Measurements from ENCODE around the gene ZNRF3.

Gene ZNRF3

GRCh38 chr22:28915969-28916368 is 32.6 kb downstream of the ZNRF3 start:
- H3K36me3 Mint-ChIP-seq (ENCODE audit: insufficient read depth), result no peaks in the 10 kb centered on the region
- no peak overlapping the region for H3K27ac Mint-ChIP-seq (ENCODE audit: low read depth)
- DNase-seq (ENCODE audit: low spot score in 2 of 2) (no peak), ATAC-seq (replicated peaks; ENCODE audit: extremely low read depth, poor library complexity, severe bottlenecking) (no peak)
- no peak overlapping the region for H3K4me3 Mint-ChIP-seq
- H3K4me1 Mint-ChIP-seq, result no peaks in the 10 kb centered on the region
- peaks cover 7% of the 10 kb centered on the region for H3K27me3 Mint-ChIP-seq
- H3K9me3 Mint-ChIP-seq, result no peaks in the 10 kb centered on the region

DNA sequence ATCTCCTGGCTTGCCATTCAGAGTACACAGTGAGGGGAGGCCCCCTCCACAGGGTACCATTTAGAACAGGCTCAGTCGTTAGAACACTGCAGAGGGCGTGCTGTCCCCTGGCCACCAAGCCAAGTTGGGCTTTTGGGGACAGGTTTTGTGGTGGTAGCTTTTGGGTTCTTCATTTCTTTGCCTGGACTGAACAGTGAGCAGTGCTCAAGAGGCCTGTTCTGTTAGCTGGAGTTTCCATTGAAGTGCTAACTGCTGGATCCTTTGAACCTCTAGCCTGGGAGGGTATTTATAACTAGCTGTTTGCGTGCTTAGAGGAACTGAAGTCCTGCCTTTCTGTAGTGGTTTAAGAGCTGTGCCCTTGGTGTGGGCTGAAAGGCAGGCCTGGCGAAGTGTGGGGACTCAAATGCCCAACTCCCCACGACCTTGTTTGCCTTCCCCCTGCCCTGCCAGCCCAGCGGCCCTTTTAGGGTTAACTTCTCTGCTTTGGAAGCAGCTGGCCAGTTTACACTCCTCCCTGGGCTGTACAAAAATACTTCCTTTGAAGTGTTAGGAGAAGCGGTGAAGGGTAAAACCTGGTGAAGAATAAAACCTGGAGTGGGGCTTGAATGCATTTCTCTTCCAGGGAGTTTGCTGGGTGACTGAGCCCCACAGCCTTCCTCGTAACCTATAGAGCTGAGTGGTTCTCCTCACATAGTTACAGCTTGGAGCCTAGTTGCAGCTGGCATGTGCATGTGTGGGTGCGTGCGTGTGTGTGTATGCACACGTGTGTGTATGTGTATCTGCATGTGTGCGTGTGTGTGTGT is 34.6 kb downstream of the ZNRF3 start:
- H3K27me3 Mint-ChIP-seq, result peaks cover 16% of the 10 kb centered on the region
- H3K4me3 Mint-ChIP-seq, result no peak overlapping the region
- H3K36me3 Mint-ChIP-seq (ENCODE audit: insufficient read depth), result no peaks in the 10 kb centered on the region

DNA sequence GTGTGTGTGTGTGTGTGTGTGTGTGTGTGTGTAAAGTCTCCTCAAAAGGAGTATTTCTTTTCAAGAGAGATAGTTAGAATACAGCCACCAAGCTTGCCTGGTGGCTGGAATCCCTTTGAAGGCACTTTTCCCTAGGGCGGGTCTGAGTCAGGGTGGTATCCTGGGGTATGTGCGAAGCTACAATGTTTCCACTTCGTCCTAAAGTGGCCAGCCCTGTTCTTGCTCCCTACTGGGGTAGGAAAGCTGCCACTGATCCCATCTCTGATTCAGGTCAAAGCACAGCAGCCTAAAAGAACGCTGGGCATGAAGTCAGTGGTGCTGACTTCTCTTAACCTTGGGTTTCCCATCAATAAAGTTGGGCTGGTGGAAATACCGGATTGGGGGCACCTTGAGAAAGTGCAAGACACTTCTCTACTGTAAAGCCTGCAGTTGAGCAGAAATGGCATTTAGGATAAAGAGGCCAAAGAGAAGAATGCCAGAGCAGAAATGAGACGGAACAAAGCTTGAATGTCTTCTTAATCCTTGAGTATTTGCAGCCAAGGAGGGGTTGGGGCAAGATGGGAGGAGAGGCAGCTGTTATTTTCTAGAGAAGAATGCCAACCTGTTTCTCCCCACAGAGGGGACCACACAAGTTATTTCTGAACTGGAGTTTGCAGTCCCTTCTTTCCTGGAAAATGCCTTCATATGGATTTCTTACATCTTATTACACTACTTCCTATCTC is 35.3 kb downstream of the ZNRF3 start:
- DNase-seq (ENCODE audit: low spot score in 2 of 2), result no peak
- H3K4me1 Mint-ChIP-seq, result no peaks in the 10 kb centered on the region
- no peak overlapping the region for H3K4me3 Mint-ChIP-seq
- H3K27ac Mint-ChIP-seq (ENCODE audit: low read depth), result no peak overlapping the region
- peaks cover 24% of the 10 kb centered on the region for H3K27me3 Mint-ChIP-seq
- no peaks in the 10 kb centered on the region for H3K9me3 Mint-ChIP-seq
- H3K36me3 Mint-ChIP-seq (ENCODE audit: insufficient read depth), result no peaks in the 10 kb centered on the region
- no peak for ATAC-seq (replicated peaks; ENCODE audit: extremely low read depth, poor library complexity, severe bottlenecking)

More for the DNA sequence above, 34.6 kb downstream of the ZNRF3 start:
- DNase-seq (ENCODE audit: low spot score in 2 of 2) (no peak), ATAC-seq (replicated peaks; ENCODE audit: extremely low read depth, poor library complexity, severe bottlenecking) (no peak)
- Mint-ChIP-seq H3K9me3 (no peaks in the 10 kb centered on the region), H3K4me1 (no peaks in the 10 kb centered on the region), H3K27ac (ENCODE audit: low read depth) (no peak overlapping the region)

DNA sequence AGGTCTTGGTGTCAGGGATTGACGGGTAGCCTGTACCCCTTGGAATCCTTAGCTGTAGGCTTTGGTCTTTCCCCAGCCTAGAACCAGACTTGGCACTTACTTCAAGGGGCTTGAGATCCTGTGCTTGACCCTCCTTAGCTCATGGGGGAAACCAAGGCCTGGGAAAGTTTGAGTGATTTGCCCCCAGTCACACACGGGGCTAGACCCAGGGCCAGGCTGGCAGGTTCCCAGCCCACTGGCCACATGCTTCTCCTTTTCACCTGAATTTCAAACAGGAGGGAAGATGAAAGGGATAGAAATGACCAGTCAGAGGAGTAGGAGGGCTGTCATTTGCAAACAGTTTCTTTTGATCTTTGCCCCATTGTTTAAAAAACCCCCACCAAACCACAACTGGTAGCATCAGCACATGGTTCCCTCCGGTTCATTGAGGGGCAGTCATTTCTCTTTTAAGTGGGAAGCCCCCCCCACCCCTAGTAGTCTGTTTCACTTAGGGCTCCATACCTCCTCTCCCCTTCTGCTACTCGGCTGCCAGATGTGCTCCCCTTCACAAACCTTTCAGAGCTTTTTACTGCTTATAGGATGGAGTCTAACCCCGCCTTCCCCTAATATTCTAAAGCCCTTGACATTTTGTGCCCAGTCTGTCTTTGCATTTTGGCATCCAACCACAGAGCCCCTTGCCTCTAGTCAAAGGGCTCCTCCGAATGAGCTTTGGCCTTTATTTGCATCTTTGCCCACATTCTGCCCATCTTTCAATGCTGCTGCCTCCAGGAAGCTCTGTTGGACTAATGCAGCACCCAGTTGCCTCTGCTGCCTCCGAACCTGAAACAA is 37.6 kb downstream of the ZNRF3 start:
- no peak overlapping the region for H3K27ac Mint-ChIP-seq (ENCODE audit: low read depth)
- DNase-seq (ENCODE audit: low spot score in 2 of 2) (no peak), ATAC-seq (replicated peaks; ENCODE audit: extremely low read depth, poor library complexity, severe bottlenecking) (no peak)
- no peaks in the 10 kb centered on the region for H3K9me3 Mint-ChIP-seq
- H3K4me1 Mint-ChIP-seq, result no peaks in the 10 kb centered on the region
- peaks cover 42% of the 10 kb centered on the region for H3K27me3 Mint-ChIP-seq
- H3K4me3 Mint-ChIP-seq, result no peak overlapping the region
- H3K36me3 Mint-ChIP-seq (ENCODE audit: insufficient read depth), result no peaks in the 10 kb centered on the region

- no peaks in the 10 kb centered on the region for H3K4me1 Mint-ChIP-seq
- H3K27ac Mint-ChIP-seq (ENCODE audit: low read depth), result no peak overlapping the region
- ATAC-seq (replicated peaks; ENCODE audit: extremely low read depth, poor library complexity, severe bottlenecking) (no peak), DNase-seq (ENCODE audit: low spot score in 2 of 2) (no peak)
- H3K36me3 Mint-ChIP-seq (ENCODE audit: insufficient read depth), result no peaks in the 10 kb centered on the region
- H3K9me3 Mint-ChIP-seq, result no peaks in the 10 kb centered on the region
- no peak overlapping the region for H3K4me3 Mint-ChIP-seq
- peaks cover 42% of the 10 kb centered on the region for H3K27me3 Mint-ChIP-seq
Observed at GRCh38 chr22:28921585-28921879, 38.2 kb downstream of the ZNRF3 start.

GRCh38 chr22:28922540-28923244 is 39.3 kb downstream of the ZNRF3 start:
- Mint-ChIP-seq H3K27ac (ENCODE audit: low read depth) (no peak overlapping the region), H3K4me1 (no peaks in the 10 kb centered on the region), H3K9me3 (no peaks in the 10 kb centered on the region), H3K4me3 (no peak overlapping the region), H3K36me3 (ENCODE audit: insufficient read depth) (no peaks in the 10 kb centered on the region), H3K27me3 (peaks cover 42% of the 10 kb centered on the region)
- ATAC-seq (replicated peaks; ENCODE audit: extremely low read depth, poor library complexity, severe bottlenecking), result no peak
- no peak for DNase-seq (ENCODE audit: low spot score in 2 of 2)

- Mint-ChIP-seq H3K9me3 (no peaks in the 10 kb centered on the region), H3K27me3 (peaks cover 42% of the 10 kb centered on the region), H3K4me3 (no peak overlapping the region), H3K27ac (ENCODE audit: low read depth) (no peak overlapping the region), H3K4me1 (no peaks in the 10 kb centered on the region), H3K36me3 (ENCODE audit: insufficient read depth) (no peaks in the 10 kb centered on the region)
- ATAC-seq (replicated peaks; ENCODE audit: extremely low read depth, poor library complexity, severe bottlenecking) (no peak), DNase-seq (ENCODE audit: low spot score in 2 of 2) (no peak)
Observed at GRCh38 chr22:28923826-28924732, 40.7 kb downstream of the ZNRF3 start.

DNA sequence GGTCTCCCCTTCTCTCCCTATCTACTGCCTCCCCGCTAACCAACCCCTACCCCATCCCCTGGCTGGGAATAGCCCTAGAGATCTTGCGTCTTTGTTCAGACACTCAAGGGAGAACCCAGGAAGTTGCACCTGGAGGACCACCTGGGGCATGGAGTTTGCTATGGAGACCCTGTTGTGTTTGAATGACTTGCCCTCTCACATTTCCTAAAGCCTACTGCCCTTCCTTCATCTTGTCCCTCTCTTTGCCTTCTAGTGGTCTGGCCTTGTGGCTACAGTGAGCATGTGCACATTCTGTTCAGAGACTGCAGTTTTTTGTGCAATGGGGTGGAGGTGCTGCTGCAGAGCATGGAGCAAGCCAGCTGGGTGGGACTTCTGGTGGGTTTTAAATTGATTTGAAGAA is 42.5 kb downstream of the ZNRF3 start:
- Mint-ChIP-seq H3K27ac (ENCODE audit: low read depth) (no peak overlapping the region), H3K36me3 (ENCODE audit: insufficient read depth) (no peaks in the 10 kb centered on the region), H3K27me3 (peaks cover 48% of the 10 kb centered on the region), H3K4me3 (no peak overlapping the region), H3K4me1 (no peaks in the 10 kb centered on the region), H3K9me3 (no peaks in the 10 kb centered on the region)
- ATAC-seq (replicated peaks; ENCODE audit: extremely low read depth, poor library complexity, severe bottlenecking) (no peak), DNase-seq (ENCODE audit: low spot score in 2 of 2) (no peak)

DNA sequence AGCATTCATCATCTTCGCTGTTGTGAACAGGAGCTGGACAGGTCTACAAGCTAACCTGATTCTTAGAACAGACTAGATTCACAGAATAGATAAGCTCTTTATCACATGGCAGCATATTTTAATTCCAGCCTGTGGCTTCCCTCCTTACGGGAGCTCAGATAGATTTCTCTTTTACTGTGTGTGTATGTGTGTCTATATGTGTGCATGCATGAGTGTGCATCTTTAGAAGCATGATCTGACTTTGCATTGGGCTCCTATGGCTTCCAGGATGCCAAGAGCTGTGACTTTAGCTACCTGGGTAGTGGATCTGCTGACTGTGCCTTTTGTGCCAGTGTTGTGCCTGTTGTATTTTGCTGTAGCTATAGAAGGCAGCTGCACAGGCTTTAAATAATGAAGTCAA is 44.3 kb downstream of the ZNRF3 start:
- peaks cover 55% of the 10 kb centered on the region for H3K27me3 Mint-ChIP-seq
- no peaks in the 10 kb centered on the region for H3K9me3 Mint-ChIP-seq
- no peaks in the 10 kb centered on the region for H3K4me1 Mint-ChIP-seq
- H3K4me3 Mint-ChIP-seq, result no peak overlapping the region
- no peak for DNase-seq (ENCODE audit: low spot score in 2 of 2)
- H3K36me3 Mint-ChIP-seq (ENCODE audit: insufficient read depth), result no peaks in the 10 kb centered on the region
- H3K27ac Mint-ChIP-seq (ENCODE audit: low read depth), result no peak overlapping the region
- ATAC-seq (replicated peaks; ENCODE audit: extremely low read depth, poor library complexity, severe bottlenecking), result no peak

- DNase-seq (ENCODE audit: low spot score in 2 of 2) (no peak), ATAC-seq (replicated peaks; ENCODE audit: extremely low read depth, poor library complexity, severe bottlenecking) (no peak)
- no peak overlapping the region for H3K4me3 Mint-ChIP-seq
- no peak overlapping the region for H3K27ac Mint-ChIP-seq (ENCODE audit: low read depth)
- H3K36me3 Mint-ChIP-seq (ENCODE audit: insufficient read depth), result no peaks in the 10 kb centered on the region
- H3K9me3 Mint-ChIP-seq, result no peaks in the 10 kb centered on the region
- no peaks in the 10 kb centered on the region for H3K4me1 Mint-ChIP-seq
- peaks cover 54% of the 10 kb centered on the region for H3K27me3 Mint-ChIP-seq
Observed at GRCh38 chr22:28929197-28929596, 45.8 kb downstream of the ZNRF3 start.

GRCh38 chr22:28930357-28931007 is 47.1 kb downstream of the ZNRF3 start:
- H3K36me3 Mint-ChIP-seq (ENCODE audit: insufficient read depth), result no peaks in the 10 kb centered on the region
- no peaks in the 10 kb centered on the region for H3K4me1 Mint-ChIP-seq
- ATAC-seq (replicated peaks; ENCODE audit: extremely low read depth, poor library complexity, severe bottlenecking) (no peak), DNase-seq (ENCODE audit: low spot score in 2 of 2) (no peak)
- no peaks in the 10 kb centered on the region for H3K9me3 Mint-ChIP-seq
- H3K27ac Mint-ChIP-seq (ENCODE audit: low read depth), result no peak overlapping the region
- no peak overlapping the region for H3K4me3 Mint-ChIP-seq
- H3K27me3 Mint-ChIP-seq, result peaks cover 55% of the 10 kb centered on the region

All from central memory CD8-positive, alpha-beta T cell (primary cell).